Upper lobe of left lung (tissue), 4 donors: ENCODE measurements around the gene ASMTL.

Experiments
- CTCF ChIP-seq, 6 experiments: fragments of 450-650 bp in 4 of 6; fragments of 200-600 bp in 2 of 6; sonication (generic) in 2 of 6; IDR thresholded peaks; one replicate each; pipeline ENCODE4 v1.5.1; 2016 to 2019; ENCODE audit warnings: antibody characterized with exemption in 6 of 6
- EP300 ChIP-seq, 4 donors: sonication (generic); formaldehyde crosslinking; IDR thresholded peaks; one replicate each; pipeline ENCODE4 v1.5.1; 2017; ENCODE audit warnings: antibody characterized with exemption in 4 of 4, control low read depth in 2 of 4
- POLR2A ChIP-seq, 4 donors: fragments of 450-650 bp; IDR thresholded peaks; one replicate each; pipeline ENCODE4 v1.5.1; 2016 to 2017; ENCODE audit warnings: antibody characterized with exemption in 4 of 4, mild to moderate bottlenecking in 2 of 4

GRCh38 chrX:1389993-1390285 is 62.8 kb downstream of the ASMTL start:
- no peak for TF ChIP-seq POLR2A (IDR thresholded peaks at IDR 0.05)
- no peak for TF ChIP-seq EP300 (IDR thresholded peaks at IDR 0.05)
- no peak for TF ChIP-seq CTCF (IDR thresholded peaks at IDR 0.05)
